DND-41 (cell line): ENCODE measurements around the gene ELMO3.

Experiments
- EZH2 ChIP-seq: IDR thresholded peaks from 3 replicates; pipeline ENCODE4 v1.6.1; 2012; ENCODE audit warnings: borderline replicate concordance, low read depth, mild to moderate bottlenecking, moderate library complexity, low read length, inconsistent platforms; ENCODE audit not compliant: severe bottlenecking
- TF ChIP-seq, protein P1 (sequence below): IDR thresholded peaks from 2 replicates; pipeline ENCODE4 v1.5.1; 2012; ENCODE audit warnings: borderline replicate concordance, low read length, moderate library complexity, mild to moderate bottlenecking; ENCODE audit not compliant: poor library complexity, severe bottlenecking; ENCODE audit errors: extremely low read depth

DNA sequence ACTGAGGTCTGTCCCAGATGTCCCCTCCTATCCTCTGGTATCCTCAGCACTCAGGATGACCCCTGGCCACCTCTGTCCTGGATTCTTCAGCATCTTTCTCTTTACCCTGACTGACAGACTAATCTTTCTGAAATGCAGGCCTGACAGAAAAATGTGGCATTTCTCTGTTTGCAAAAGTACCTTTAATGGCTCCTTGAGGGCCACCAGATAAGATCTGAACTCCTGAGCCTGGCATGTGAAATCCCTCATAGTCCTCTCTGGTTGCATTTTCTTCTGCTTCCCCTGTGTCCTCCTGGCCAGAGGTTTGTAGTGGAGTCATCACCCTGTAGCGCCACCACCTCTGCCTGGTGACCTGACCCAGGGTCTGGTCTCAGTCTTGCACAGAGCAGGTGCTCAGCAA lies 2.0 kb upstream of the ELMO3 start:
- TF ChIP-seq, protein P1, sequence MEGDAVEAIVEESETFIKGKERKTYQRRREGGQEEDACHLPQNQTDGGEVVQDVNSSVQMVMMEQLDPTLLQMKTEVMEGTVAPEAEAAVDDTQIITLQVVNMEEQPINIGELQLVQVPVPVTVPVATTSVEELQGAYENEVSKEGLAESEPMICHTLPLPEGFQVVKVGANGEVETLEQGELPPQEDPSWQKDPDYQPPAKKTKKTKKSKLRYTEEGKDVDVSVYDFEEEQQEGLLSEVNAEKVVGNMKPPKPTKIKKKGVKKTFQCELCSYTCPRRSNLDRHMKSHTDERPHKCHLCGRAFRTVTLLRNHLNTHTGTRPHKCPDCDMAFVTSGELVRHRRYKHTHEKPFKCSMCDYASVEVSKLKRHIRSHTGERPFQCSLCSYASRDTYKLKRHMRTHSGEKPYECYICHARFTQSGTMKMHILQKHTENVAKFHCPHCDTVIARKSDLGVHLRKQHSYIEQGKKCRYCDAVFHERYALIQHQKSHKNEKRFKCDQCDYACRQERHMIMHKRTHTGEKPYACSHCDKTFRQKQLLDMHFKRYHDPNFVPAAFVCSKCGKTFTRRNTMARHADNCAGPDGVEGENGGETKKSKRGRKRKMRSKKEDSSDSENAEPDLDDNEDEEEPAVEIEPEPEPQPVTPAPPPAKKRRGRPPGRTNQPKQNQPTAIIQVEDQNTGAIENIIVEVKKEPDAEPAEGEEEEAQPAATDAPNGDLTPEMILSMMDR = no peak
- no peak for TF ChIP-seq EZH2
